HG03469 (cell line): Measurements from ENCODE around the gene STAT5A.
"Not testable (repeated sequence)": the region's sequence is repeated elsewhere in the genome, so short reads cannot be mapped to it uniquely, and the experiment has no call there.

Experiments used
- ATAC-seq: cut with Tn5 transposase; IDR thresholded peaks from one replicate; pipeline ENCODE4 v1.9.1; 2021; ENCODE audit warnings: mild to moderate bottlenecking, moderate library complexity, moderate number of reproducible peaks; ENCODE audit not compliant: unreplicated experiment

Gene STAT5A

DNA sequence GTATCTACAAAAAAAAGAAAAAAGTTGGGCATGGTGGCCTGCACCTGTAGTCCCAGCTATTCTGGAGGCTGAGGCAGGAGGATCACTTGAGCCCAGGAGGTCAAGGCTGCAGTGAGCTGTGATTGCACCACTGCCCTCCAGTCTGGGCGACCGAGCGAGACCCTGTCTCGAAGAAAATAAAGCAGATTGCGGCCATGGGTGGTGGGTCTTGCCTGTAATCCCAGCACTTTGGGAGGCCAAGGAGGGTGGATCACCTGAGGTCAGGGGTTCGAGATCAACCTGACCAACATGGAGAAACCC is 16.7 kb downstream of the STAT5A start:
- not testable (repeated sequence) for ATAC-seq

DNA sequence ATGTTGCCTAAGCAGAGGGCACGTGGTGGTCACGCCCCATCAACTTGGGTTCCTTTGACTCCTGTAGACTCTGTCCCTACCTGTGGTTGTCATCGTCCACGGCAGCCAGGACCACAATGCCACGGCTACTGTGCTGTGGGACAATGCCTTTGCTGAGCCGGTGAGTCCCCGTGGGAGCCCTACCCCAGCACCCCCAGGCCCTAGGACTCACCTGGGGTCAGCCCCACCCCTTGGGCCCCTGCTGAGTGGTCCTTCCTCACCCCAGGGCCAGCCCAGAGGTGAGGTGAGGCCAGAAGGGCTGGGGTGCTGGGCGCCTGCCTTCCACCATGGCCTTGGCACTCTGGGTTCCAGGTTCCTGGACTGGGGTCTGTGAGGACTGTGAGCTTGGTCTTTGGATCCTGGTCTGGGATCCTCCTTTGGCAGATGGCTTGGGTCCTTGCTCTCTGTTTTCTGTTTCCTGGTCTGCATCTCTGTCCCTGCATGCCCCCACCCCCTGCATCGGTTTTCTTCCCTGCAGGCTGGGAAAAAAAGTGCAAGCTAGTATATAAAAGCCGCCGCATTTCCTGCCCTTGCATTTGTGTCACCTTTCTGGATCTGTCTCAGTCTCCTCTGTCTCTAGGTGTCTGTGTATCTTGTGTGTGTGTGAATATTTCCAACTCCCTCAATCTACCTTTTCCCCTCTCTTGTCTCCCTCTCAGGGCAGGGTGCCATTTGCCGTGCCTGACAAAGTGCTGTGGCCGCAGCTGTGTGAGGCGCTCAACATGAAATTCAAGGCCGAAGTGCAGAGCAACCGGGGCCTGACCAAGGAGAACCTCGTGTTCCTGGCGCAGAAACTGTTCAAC is 17.5 kb downstream of the STAT5A start:
- ATAC-seq, result no peak

DNA sequence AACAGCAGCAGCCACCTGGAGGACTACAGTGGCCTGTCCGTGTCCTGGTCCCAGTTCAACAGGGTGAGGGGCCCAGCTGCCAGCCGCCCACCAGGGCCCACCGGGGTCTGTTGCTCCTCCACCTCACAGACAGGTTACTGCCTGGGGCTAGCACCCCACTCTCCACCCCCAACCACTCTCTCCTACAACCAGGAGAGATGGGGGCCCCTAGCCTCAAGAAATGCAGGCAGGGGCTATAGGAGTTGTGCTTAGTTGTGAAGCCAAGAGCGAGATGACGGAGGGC is 18.0 kb downstream of the STAT5A start:
- ATAC-seq, result no peak

DNA sequence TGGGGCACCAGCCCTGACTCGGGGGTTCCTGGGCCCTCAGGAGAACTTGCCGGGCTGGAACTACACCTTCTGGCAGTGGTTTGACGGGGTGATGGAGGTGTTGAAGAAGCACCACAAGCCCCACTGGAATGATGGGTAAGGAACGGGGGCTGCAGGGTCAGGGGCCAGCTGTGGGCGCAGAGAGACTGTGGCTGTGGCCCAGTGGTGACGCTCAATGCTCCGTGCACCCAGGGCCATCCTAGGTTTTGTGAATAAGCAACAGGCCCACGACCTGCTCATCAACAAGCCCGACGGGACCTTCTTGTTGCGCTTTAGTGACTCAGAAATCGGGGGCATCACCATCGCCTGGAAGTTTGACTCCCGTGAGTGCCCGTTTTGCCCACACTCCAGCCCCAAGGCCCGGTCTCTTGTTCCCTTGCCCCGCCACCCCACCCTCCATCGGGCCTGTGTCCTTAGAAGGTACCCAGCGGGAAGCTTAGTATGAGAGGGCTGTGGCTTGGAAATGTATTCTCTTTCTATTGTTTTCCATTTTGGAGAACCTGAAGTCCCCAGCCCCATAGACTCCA is 19.1 kb downstream of the STAT5A start:
- ATAC-seq, result no peak

DNA sequence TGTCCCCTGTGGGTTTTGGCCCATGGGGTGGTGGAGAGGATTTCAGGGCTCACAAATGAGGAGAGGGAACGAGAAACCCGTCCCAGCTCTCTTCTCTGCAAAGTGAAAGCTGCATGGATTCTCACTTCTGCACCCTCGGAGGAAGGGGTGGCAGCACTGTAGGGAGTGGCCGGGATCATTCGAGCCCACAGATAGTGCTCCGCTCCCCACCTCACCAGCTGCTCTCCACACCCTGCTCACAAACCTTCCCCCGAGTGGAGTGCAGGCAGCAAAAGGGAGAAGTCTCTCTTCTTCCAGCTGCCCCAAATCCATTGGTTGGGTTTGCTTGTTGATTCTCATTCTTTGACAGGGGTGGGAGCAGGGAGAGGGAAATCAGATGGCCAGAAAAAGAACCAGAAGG is 20.1 kb downstream of the STAT5A start:
- no peak for ATAC-seq

DNA sequence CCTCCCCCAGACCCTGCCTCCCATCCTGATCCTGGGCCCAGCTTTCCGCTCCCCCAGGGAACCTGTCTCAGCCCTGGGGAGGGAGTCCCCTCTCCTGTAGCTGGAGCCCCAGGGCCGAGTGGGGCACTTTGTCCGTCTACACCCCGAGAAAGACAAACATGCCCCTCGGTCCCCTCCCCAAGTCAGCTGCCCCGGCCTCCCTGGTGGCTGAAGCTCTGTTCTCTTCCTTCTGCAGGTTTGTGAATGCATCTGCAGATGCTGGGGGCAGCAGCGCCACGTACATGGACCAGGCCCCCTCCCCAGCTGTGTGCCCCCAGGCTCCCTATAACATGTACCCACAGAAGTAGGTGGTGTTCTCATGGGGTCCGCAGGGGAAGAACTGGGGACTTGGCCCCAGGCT is 20.8 kb downstream of the STAT5A start:
- ATAC-seq, result no peak

DNA sequence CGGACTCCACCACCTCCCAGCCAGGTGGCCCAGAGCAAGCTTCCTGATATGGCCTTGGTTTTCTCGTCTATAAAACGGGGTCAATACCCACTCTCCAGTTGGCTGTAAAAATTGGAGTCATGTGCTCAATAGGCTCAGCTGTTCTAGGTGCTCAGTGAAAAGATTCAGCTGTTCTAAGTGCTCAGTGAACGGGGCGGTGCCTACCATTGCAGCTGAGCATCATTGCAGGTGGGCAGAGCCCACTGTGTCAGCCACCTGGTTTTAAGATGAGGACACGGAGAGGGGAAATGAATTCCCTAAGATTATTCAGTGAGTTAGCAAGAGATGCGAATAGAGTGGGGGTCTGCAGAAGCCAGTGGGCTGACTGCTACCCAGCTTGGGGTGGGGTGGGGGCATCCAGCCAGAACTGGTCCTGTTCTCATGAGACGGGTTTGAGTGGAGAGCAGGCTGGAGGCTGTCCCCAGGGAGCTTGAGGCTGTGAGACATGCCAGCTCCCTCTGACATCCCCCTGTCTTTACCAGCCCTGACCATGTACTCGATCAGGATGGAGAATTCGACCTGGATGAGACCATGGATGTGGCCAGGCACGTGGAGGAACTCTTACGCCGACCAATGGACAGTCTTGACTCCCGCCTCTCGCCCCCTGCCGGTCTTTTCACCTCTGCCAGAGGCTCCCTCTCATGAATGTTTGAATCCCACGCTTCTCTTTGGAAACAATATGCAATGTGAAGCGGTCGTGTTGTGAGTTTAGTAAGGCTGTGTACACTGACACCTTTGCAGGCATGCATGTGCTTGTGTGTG is 21.9 kb downstream of the STAT5A start:
- ATAC-seq, result no peak

DNA sequence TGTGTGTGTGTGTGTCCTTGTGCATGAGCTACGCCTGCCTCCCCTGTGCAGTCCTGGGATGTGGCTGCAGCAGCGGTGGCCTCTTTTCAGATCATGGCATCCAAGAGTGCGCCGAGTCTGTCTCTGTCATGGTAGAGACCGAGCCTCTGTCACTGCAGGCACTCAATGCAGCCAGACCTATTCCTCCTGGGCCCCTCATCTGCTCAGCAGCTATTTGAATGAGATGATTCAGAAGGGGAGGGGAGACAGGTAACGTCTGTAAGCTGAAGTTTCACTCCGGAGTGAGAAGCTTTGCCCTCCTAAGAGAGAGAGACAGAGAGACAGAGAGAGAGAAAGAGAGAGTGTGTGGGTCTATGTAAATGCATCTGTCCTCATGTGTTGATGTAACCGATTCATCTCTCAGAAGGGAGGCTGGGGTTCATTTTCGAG is 22.5 kb downstream of the STAT5A start:
- no peak for ATAC-seq

DNA sequence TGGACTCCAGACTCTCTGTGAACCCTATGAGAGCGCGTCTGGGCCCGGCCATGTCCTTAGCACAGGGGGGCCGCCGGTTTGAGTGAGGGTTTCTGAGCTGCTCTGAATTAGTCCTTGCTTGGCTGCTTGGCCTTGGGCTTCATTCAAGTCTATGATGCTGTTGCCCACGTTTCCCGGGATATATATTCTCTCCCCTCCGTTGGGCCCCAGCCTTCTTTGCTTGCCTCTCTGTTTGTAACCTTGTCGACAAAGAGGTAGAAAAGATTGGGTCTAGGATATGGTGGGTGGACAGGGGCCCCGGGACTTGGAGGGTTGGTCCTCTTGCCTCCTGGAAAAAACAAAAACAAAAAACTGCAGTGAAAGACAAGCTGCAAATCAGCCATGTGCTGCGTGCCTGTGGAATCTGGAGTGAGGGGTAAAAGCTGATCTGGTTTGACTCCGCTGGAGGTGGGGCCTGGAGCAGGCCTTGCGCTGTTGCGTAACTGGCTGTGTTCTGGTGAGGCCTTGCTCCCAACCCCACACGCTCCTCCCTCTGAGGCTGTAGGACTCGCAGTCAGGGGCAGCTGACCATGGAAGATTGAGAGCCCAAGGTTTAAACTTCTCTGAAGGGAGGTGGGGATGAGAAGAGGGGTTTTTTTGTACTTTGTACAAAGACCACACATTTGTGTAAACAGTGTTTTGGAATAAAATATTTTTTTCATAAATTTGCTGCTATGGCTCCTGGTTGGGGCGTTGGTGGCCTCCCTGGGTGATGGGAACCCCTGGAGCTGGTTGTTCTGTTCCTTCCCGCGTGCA is 23.1 kb downstream of the STAT5A start:
- ATAC-seq, result no peak

DNA sequence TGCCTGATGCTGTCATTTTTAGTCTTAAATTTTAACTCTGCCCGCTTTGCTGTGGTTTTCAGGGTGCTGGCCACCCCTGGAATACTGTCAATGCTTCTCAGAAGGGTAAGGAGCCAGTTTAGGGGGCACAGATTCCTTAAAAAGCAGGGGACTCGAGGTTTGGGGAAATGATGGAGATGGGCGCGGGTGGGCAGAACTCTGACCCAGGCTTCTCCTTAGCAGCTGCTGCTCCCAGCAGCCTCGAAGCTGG is 23.7 kb downstream of the STAT5A start:
- no peak for ATAC-seq

DNA sequence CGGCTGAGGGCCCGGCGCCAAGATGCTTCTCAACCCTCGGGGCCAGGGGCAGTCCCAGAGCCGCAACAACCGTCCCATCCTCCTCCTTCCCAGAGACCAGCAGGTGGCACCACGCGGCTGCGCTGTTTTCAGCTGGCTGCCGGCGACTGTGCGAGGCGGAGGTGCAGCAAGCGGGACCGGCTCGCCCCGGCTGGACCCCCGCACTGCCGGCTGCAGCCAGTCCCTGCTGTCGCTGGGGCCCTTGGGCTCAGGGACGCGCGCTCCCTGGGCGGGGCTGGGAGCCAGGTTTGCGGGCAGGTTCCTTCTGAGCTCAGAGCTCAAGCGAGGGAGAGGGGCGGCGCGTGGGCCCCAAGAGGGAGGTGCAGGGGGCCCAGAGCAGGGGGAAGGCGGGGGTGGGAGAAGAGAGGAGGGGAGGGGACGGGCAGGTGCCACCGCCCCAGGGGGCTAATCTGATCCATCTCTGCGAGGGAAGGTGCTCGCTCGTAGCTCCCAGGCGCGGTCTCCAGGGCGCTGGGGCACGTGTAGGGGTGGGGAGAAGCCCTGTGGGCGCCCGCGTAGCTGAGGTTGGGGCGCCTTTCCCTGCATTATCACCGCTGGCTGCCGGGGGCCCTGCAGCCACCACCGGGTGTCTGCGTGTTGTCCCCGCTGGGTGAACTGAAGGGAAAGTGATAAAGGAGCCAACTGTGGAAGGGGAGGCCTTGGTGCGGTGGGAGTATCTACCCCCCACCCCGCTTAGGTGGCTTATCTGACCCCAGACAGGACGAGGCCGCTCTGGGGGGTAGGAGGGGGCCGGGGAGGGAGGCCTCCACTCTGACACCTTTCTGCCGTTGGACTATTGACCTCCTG is 24.2 kb downstream of the STAT5A start:
- no peak for ATAC-seq

DNA sequence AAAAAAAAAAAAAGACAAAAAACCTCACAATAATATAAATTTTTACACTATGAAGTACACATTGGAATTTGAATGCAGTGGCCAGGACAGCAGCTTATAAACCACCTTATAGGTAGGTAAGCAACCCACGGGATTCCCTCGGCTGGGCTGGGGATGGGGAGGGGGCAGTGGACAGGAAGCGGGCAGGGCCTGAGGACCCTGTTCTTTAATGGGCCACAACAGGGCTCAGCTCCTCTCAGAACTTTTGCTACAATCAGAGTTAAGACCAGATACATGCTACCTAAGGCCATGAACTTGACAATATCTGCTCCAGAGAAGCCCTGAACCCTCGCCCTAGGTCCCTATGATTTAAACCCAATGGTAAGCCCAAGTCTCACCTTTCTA is 25.1 kb downstream of the STAT5A start:
- ATAC-seq, result no peak

DNA sequence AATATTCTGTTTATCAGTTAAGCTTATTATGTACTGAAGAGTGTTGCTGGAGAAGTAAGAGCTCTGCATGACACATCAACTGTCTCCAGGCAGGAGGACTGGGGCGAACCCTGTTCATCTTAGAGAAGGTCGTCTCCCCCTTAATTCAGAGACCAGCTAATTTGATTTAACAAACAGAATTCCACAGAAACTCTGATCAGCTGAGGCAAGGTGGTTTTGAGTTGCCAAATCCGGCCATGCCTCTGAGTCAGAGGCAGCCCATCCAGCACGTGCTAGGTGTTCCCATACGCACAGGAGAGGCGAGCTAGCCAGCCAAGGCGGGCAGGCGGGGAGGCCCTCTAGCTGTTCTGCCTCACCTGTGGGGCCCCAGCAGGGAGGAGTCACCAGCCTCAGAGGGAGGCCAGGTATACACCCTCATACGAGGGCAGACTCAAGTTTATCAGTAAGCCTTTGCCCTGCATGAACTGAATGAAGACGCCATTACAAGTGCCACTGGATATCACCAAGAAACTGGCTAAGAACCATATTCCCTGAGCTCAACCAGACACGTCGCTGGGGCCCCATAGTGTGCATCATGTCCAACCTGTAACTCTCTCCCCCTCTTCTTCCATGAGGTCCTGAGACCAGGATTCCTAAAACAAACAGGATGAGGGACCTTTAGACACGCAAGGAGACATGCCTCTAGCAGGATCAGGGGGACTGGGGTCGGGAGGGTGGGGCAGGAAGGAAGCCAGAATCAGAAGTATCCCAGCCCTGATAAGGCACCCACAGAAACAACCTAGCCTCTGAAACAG is 25.7 kb downstream of the STAT5A start:
- no peak for ATAC-seq

DNA sequence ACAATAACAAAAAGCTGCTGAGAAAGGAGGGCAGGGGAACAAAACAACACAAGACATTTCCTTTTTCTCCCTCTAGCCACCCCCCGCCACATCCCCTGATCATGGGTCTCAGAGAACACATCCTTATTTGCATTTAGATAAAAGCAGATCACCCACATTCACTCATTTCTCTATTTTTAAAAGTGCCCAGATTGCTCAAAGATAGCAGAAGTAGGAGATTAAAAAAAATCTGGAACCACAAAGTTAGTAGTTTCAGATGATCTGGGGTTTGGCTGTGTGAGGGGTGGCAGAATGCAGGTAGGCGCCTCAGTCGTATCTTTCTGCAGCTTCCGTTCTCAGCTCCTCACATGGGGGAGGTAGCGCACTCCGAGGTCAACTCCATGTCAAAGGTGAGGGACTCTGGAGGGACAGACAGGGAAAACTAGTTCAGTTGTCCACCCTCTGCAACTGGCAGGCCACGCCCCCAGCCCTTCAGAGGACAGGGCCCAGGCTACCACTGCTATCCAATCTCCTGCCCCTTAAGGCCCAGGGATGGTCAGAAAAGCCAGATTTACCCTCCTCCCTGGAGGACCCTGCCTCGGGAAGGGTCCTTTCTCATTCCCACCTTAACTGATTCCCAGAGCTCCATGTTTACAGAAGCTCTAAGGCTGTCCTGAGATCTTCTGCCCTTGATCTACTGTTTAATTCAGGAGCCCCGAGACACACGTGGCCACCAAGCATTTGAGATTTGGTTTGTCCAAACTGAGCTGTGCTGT is 27.3 kb downstream of the STAT5A start:
- ATAC-seq, result no peak

DNA sequence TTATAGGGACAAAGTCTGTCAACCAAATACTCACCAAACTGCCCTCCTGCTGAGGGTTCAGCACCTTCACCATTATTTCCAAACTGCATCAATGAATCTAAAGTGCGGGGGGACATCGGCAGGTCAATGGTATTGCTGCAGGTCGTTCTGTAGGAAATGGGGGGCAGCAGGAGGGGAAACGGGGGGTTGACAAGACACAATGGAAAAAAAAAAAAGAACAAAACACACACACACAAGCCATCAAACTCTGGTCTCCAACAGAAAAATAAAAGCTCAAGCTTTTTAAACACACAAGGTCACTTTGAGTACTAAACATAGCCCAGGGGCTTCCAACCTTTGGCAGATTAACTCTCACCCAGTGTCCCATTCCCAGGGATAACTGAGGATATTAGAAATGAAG is 28.5 kb downstream of the STAT5A start:
- no peak for ATAC-seq

DNA sequence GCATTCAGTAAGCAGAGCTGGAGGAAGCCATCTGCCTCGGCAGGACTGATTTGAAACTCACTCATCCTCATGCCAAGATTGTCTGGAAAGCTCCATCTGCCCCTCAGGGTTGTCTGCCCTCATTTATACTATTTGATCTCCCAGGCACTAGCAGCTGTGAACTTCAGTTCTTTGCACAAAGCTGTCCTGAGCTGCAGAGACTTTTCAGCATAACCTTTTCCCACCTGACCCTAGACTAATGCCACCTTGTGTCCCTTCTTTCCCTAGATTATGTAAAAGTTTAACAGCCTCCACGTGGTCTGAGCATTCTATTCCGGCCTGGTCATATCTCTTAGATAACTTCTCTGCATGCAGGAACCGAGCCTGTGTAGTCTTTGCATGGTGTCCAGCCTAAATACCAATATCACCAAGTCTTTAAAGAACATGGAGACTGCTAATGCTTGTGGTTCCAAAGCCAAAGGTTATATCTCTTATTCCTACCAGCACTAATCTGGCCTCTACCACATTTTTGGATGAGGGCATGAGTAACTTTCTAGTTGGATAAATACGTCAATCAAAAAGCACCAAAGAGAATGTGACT is 29.1 kb downstream of the STAT5A start:
- no peak for ATAC-seq

DNA sequence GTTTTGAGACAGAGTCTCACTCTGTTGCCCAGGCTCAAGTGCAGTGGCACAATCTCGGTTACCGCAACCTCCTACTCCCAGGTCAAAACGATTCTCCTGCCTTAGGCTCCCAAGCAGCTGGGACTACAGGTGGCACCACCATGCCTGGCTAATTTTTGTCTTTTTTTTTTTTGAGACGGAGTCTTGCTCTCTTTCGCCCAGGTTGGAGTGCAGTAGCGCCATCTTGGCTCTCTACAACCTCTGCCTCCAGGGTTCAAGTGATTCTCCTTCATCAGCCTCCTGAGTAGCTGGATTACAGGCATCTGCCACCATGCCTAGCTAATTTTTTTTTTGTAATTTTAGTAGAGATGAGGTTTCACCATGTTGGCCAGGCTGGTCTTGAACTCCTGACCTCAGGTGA is 29.7 kb downstream of the STAT5A start:
- not testable (repeated sequence) for ATAC-seq

DNA sequence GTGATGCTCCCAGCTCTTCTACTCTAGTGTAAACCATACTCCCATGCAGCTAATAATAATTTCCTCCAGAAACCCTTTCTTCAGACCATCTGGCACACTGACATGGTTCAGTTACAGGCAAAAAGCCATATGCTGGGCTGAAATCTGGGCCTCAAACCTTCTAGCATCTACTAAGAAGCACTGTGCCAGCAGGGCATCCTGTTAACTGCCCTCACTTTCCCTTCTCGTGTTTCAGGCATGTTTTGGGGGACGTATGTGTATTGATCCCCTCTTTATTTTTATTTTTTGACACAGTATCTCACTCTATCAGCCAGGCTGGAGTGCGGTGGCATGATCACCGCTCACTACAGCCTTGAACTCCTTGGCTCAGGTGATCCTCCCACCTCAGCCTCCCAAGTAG is 33.3 kb downstream of the STAT5A start:
- no peak for ATAC-seq
